SIG-M5 treated with dmso at 0.1 percent for 504 hours (cell line): Measurements from ENCODE around the gene LDHA.

ENCODE experiments used
- DNase-seq: peaks from one replicate; lab custom pipeline; 2025; ENCODE audit not compliant: unreplicated experiment; lab: John Stamatoyannopoulos, UW

Gene LDHA

GRCh38 chr11:18394275-18394927 is at the start of gene LDHA:
Gene LDHA, plus strand, starts transcription at chr11:18394563. Its CDS starts 2,280 bp downstream, at chr11:18396843.
- peak; percentile 86 for DNase-seq

- DNase-seq = no peak
Measured at GRCh38 chr11:18347471-18348125, 46.8 kb upstream of the LDHA start.

GRCh38 chr11:18352581-18352980 is 41.8 kb upstream of the LDHA start:
- no peak for DNase-seq

GRCh38 chr11:18358646-18359045 is 35.7 kb upstream of the LDHA start:
- no peak for DNase-seq

GRCh38 chr11:18361154-18361553 is 33.2 kb upstream of the LDHA start:
- no peak for DNase-seq

GRCh38 chr11:18364495-18365073 is 29.8 kb upstream of the LDHA start:
- DNase-seq = no peak

- no peak for DNase-seq
Measured at GRCh38 chr11:18365741-18366140, 28.6 kb upstream of the LDHA start.

- DNase-seq = no peak
Measured at GRCh38 chr11:18366286-18366685, 28.1 kb upstream of the LDHA start.

- DNase-seq = no peak
Measured at GRCh38 chr11:18367431-18367830, 26.9 kb upstream of the LDHA start.

- no peak for DNase-seq
Measured at GRCh38 chr11:18368221-18368620, 26.1 kb upstream of the LDHA start.

GRCh38 chr11:18369398-18369797 is 25.0 kb upstream of the LDHA start:
- DNase-seq = no peak

GRCh38 chr11:18371279-18371678 is 23.1 kb upstream of the LDHA start:
- no peak for DNase-seq

GRCh38 chr11:18372201-18372600 is 22.2 kb upstream of the LDHA start:
- DNase-seq = no peak

GRCh38 chr11:18374956-18375355 is 19.4 kb upstream of the LDHA start:
- no peak for DNase-seq

- no peak for DNase-seq
Measured at GRCh38 chr11:18375941-18376340, 18.4 kb upstream of the LDHA start.

- no peak for DNase-seq
Measured at GRCh38 chr11:18379201-18379600, 15.2 kb upstream of the LDHA start.

- peak; percentile 79 for DNase-seq
Measured at GRCh38 chr11:18383388-18384156, 10.8 kb upstream of the LDHA start.

- peak; percentile 62 for DNase-seq
Measured at GRCh38 chr11:18384157-18384641, 10.2 kb upstream of the LDHA start.

GRCh38 chr11:18390088-18390487 is 4.3 kb upstream of the LDHA start:
- no peak for DNase-seq

GRCh38 chr11:18392434-18393321 is 1.7 kb upstream of the LDHA start:
- DNase-seq = no peak
